Neural cell (in vitro differentiated cells): ENCODE measurements around the gene CRPPA.

Experiments
- CTCF ChIP-seq: fragments of 450-650 bp; IDR thresholded peaks from 2 replicates; pipeline ENCODE4 v1.5.1; 2014; ENCODE audit warnings: antibody characterized with exemption, mild to moderate bottlenecking, moderate library complexity; ENCODE audit not compliant: poor library complexity, severe bottlenecking
- EP300 ChIP-seq: fragments of 450-650 bp; conservative IDR thresholded peaks from 2 replicates; pipeline ENCODE4 v1.6.1; 2014; ENCODE audit warnings: antibody characterized with exemption, mild to moderate bottlenecking, moderate library complexity; ENCODE audit not compliant: poor library complexity, severe bottlenecking
- EZH2 ChIP-seq: fragments of 200-600, 300-800 bp; shearing (Covaris generic), sonication (generic); IDR thresholded peaks from 2 replicates; pipeline ENCODE4 v1.6.1; 2014; ENCODE audit warnings: antibody characterized with exemption, low read length, borderline replicate concordance, mild to moderate bottlenecking; ENCODE audit not compliant: insufficient read depth, poor library complexity, severe bottlenecking
- MXI1 ChIP-seq: fragments of 450-650 bp; conservative IDR thresholded peaks from 2 replicates; pipeline ENCODE4 v1.6.1; 2014; ENCODE audit warnings: antibody characterized with exemption, mild to moderate bottlenecking; ENCODE audit not compliant: poor library complexity, severe bottlenecking
- POLR2AphosphoS5 ChIP-seq: IDR thresholded peaks from 2 replicates; pipeline ENCODE4 v1.6.1; 2012
- RAD21 ChIP-seq: fragments of 450-650 bp; conservative IDR thresholded peaks from 2 replicates; pipeline ENCODE4 v1.6.1; 2014; ENCODE audit warnings: antibody characterized with exemption, mild to moderate bottlenecking, moderate library complexity

DNA sequence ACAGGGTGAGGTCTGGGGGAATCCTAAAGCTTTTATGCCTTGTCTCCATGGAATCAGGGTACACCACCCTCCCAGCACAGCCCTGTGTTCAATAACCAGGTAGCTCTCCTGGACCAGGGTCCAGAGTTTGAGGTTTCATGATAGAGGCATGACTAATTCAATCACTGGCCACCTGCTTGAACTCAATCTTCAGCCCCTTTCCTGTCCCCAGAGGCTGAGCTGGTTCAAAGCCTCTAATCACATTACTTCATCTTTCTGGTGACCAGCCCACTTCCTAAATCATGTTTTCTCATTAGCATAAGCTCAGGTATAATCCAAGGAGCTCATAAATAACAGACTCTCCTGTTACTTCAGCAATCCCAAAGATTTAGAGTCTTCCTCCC, 20.5 kb downstream of the CRPPA start:
- TF ChIP-seq CTCF (no peak), MXI1 (no peak), RAD21 (no peak), POLR2AphosphoS5 (no peak), EP300 (no peak), EZH2 (no peak)
